Spinal cord (tissue), 10 donors: ENCODE data around the gene CASP10. TPM values are rescaled to one million over a fixed set of nuclear protein-coding genes. Genes with fewer than 3 reads are reported as not detected.
"Not testable (repeated sequence)": the region's sequence is repeated elsewhere in the genome, so short reads cannot be mapped to it uniquely, and the experiment has no call there.

Source experiments
- DNase-seq, 6 donors: peaks; one replicate each; pipeline versions ENCODE4 v3.0.0 to v3.0.0-alpha.2; 2013 to 2015; ENCODE audit warnings: low spot score in 6 of 6, low read depth in 4 of 6
- H3K27ac ChIP-seq: one replicate; pipeline ENCODE4 v1.5.1; 2013; ENCODE audit warnings: low read depth, low read length, control low read depth
- H3K27me3 ChIP-seq: one replicate; pipeline ENCODE4 v1.6.1; 2013; ENCODE audit warnings: low read length; ENCODE audit not compliant: control insufficient read depth, insufficient read depth
- H3K36me3 ChIP-seq: one replicate; pipeline ENCODE4 v1.6.1; 2013; ENCODE audit warnings: low read length; ENCODE audit not compliant: control insufficient read depth, insufficient read depth
- H3K4me1 ChIP-seq: one replicate; pipeline ENCODE4 v1.6.1; 2013; ENCODE audit warnings: low read length; ENCODE audit not compliant: control insufficient read depth, insufficient read depth
- H3K4me3 ChIP-seq: one replicate; pipeline ENCODE4 v1.5.1; 2013; ENCODE audit warnings: low read depth, low read length, control low read depth
- H3K9me3 ChIP-seq: one replicate; pipeline ENCODE4 v1.6.1; 2013; ENCODE audit warnings: low read length; ENCODE audit not compliant: control insufficient read depth, insufficient read depth
- WGBS: methylation state at CpG from one replicate; pipeline ENCODE4 v1.1.5; 2013; ENCODE audit warnings: missing lambda C conversion rate; ENCODE audit not compliant: insufficient coverage; 5-methylcytosine and 5-hydroxymethylcytosine counted together
- polyA plus RNA-seq, 2 donors: library from polyadenylated mRNA; unstranded; fragments of 120-200 nt; gene quantifications; one replicate each; pipeline ENCODE4 v1.2.1, GENCODE V29; 2013; ENCODE audit not compliant: insufficient read length in 2 of 2
- total RNA-seq, 2 donors: library from RNA; depleted of rRNA in 1 of 2; stranded (reverse); fragments of 120-200 nt in 1 of 2; fragments of >200 nt in 1 of 2; gene quantifications; one replicate each; pipeline versions ENCODE4 v1.2.3 to v1.2.4, GENCODE V29; 2013 to 2014
- donor health status: healthy.

Gene CASP10
- total and polyA plus RNA-seq, 4 donors, result 2.8 to 8.7 (median 6.5) TPM

DNA sequence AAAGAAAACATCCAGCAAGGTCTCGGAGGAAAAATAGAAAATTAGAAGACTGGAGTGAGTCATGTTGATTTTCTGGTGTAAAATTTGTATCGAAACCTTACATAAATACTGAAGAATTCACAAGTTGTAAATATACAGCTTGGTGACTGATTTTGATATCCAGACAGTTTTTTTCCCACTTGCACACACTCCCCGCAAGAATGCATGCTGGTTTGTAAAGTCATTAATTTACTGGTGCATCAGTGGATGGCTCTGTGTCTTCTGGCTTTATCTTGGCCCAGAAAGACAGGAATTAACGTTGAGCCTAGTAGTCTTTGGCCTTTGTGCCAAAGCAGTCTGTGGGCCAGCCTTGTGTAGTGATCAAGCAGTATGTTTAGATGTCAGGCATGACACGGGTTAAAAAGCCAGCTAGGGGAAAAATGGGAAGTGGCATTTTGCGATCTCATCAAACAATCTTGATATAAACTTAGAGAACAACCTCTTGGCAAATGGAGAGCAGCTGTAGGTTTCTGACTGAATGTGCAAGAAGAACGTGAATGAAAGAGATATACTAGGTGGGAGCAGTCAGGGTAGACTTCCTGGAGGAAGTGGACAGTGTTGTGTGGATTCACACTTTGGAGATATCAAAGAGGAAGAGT lies 54.7 kb downstream of the CASP10 start:
- WGBS, result 72% methylated on average over 2 of the region's 7 CpGs
- H3K27me3 ChIP-seq, result no peaks in the 10 kb centered on the region
- peaks cover 3% of the 10 kb centered on the region for H3K4me1 ChIP-seq
- H3K36me3 ChIP-seq, result no peaks in the 10 kb centered on the region
- no peaks in the 10 kb centered on the region for H3K9me3 ChIP-seq
- no peak overlapping the region for H3K4me3 ChIP-seq
- no peak overlapping the region for H3K27ac ChIP-seq
- DNase-seq, result no peak

DNA sequence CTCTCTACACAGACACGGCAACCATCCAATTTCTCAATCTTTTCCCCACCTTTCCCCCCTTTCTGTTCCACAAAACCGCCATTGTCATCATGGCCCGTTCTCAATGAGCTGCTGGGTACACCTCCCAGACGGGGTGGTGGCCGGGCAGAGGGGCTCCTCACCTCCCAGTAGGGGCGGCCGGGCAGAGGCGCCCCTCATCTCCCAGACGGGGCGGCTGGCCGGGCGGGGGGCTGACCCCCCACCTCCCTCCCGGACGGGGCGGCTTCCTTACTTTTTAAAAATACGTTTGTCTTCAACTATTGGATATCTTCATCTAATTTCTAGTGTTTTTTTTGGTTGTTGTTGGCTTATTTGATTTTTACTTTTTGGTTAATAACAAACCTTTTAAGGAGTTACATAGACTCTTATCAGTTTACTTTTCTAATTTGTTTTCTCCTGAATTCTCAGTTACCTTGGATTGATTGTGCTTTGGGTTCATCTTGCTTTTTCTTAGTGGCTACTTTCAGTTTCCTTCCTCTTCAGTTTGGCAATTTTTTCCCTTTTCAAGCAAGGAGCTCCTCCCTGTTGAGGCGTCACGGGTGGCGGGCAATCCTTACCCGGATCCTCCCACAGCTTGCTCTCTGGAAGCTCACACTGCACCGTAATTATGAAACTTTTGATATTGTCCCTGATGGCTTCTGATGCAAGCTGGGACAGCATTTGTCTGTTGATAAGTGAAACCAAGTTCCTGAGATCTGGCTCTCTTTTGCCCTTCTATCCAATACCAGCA lies 56.4 kb downstream of the CASP10 start:
- not testable (repeated sequence) for H3K36me3 ChIP-seq, H3K4me3 ChIP-seq, DNase-seq, H3K4me1 ChIP-seq, H3K9me3 ChIP-seq, H3K27ac ChIP-seq, H3K27me3 ChIP-seq
- WGBS, result 98% methylated on average over 8 of the region's 21 CpGs

DNA sequence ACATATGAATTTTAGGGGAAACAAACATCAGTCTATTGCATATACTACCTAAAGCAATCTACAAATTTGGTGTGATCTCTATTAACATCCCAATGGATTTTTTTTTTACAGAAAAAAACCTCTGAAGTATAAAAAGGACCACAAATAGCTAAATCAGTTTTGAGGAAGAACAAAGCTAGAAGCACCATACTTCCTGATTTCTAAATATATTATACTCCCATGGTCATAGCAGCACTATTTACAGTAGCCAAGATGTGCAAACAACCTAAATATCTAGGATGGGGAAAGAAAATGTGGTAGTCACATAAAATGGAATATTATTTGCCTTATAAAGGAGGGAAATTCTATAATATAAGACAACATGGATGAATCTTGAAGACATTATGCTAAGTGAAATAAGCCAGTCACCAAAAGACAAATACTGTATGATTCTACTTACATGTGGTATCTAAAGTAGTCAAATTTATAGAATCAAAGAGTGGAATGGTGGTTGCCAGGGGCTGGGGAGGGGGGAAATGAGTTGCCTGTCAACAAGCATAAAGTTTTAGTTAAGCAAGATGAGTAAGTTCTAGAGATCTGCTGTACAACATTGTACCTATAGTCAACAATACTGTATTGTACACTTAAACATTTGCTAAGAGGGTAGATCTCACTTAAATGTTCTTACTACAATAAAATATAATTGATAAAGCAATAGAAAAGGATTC lies 59.8 kb downstream of the CASP10 start:
- H3K9me3 ChIP-seq, result no peaks in the 10 kb centered on the region
- DNase-seq, result no peak
- H3K4me1 ChIP-seq, result no peaks in the 10 kb centered on the region
- no peaks in the 10 kb centered on the region for H3K36me3 ChIP-seq
- H3K27me3 ChIP-seq, result no peaks in the 10 kb centered on the region
- no peak overlapping the region for H3K4me3 ChIP-seq
- no peak overlapping the region for H3K27ac ChIP-seq

DNA sequence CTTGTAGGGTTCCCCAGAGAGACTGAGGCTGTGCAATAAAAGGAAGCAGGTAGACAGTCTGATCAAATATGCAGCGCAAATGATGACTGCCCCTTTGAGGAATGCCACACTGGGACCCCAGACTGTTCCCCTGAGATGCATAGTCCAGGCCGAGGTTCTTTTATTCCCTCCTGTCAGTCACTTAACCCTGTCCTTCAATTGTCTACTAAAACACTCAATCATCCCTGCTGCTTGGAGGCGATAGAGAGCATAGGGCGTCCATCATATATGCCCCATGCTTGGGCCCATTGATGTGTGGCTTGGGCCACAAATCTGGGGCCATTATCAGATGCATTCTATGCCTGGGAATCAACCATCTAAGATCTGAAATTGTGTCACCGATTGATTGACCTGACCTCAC lies 61.9 kb downstream of the CASP10 start:
- H3K27ac ChIP-seq, result no peak overlapping the region
- H3K27me3 ChIP-seq, result no peaks in the 10 kb centered on the region
- H3K36me3 ChIP-seq, result no peaks in the 10 kb centered on the region
- 91% methylated on average over 4 of the region's 5 CpGs for WGBS
- H3K4me3 ChIP-seq, result no peak overlapping the region
- H3K4me1 ChIP-seq, result no peaks in the 10 kb centered on the region
- H3K9me3 ChIP-seq, result no peaks in the 10 kb centered on the region
- no peak for DNase-seq

DNA sequence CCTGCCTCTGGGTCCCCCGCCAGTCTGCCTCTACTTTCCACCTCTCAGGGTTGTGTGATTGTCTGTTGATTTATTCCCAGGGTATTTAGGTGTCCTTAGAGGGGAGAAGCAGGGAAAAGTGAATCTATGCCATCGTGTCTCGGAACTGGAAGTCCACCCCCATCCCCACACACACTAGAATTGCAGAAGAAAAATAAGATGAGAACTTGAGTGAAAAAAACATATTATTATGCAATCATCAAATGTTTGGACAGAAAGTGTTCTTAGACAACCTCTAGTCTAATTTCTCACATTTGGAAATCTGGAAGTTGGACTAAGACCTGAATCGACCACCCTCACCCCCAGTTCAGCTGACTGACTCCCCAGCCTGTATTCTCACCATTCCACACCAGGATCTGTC lies 63.3 kb downstream of the CASP10 start:
- no peak for DNase-seq
- Histone ChIP-seq H3K36me3 (no peaks in the 10 kb centered on the region), H3K27ac (no peak overlapping the region), H3K4me1 (no peaks in the 10 kb centered on the region), H3K4me3 (no peak overlapping the region), H3K9me3 (no peaks in the 10 kb centered on the region), H3K27me3 (no peaks in the 10 kb centered on the region)
- 90% methylated on average over 1 of the region's 4 CpGs for WGBS

DNA sequence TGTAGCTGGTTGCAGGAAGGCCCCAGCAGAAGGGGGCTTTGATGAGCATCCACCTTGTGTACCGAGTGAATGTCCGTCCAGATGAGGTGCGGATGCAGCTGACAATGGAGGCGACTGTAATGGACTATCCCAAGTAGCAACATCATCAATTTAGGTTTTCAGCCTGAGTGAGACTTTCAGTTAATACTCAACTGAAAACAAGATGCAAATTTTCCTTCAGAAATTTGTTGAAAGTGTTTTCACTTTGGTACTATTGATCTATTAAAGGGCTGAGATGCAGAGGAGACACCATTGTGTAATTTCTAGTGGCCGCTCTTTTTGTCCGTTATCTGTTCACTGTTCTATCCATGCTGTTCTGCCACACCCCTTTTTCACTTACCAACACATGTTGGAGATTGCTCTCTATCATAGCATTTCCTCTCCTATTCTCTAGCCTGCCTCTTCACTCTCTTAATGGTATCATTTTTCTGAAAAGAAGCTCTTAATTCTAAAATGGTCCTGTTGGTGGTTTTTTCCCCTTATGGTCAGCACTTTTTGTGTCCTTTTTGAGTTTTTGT lies 65.4 kb downstream of the CASP10 start:
- Histone ChIP-seq H3K4me3 (no peak overlapping the region), H3K27ac (no peak overlapping the region), H3K27me3 (no peaks in the 10 kb centered on the region), H3K4me1 (no peaks in the 10 kb centered on the region), H3K9me3 (no peaks in the 10 kb centered on the region), H3K36me3 (no peaks in the 10 kb centered on the region)
- DNase-seq, result no peak
- WGBS, result 97% methylated on average over 6 of the region's 6 CpGs

DNA sequence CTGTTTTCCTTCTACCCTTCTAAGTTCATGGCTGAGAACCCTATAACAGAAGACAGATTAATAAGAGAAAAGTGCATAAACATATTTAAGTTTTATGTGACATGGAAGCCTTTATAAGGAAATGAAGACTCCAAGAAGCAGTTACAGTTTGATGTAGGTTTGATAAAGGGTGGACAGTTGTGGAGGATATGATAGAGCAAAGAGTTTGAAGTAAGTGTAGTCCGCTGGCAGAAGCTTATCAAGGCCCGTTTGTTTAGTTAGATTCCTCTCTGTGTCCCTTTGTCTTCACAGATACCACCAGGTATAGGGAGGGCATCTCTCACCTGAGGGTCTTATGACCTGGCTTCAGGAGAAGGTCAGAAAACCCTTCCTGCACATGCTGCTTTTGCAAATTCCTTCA lies 66.9 kb downstream of the CASP10 start:
- Histone ChIP-seq H3K4me1 (no peaks in the 10 kb centered on the region), H3K27me3 (no peaks in the 10 kb centered on the region), H3K27ac (no peak overlapping the region), H3K4me3 (no peak overlapping the region), H3K36me3 (no peaks in the 10 kb centered on the region), H3K9me3 (no peaks in the 10 kb centered on the region)
- no CpG with 5 or more reads among the region's 2 CpGs for WGBS
- no peak for DNase-seq

DNA sequence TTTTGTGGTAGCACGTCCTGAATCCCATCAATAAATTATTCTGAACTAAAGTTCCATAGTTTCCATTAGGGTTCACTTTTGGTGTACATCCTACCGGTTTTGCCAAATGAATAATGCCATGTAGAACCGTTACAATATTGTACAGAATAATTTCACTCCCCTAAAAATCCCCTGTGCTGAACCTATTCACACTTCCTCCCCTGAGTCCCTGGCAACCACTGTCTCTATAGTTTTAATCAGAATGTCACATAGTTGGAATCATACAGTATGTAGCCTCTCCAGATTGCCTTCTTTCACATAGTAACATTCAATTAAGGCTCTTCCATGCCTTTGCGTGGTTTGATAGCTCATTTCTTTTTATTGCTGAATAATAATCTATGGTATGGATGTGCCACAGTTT lies 67.8 kb downstream of the CASP10 start:
- no peaks in the 10 kb centered on the region for H3K27me3 ChIP-seq
- no peaks in the 10 kb centered on the region for H3K9me3 ChIP-seq
- no peak for DNase-seq
- no peak overlapping the region for H3K27ac ChIP-seq
- H3K4me3 ChIP-seq, result no peak overlapping the region
- H3K36me3 ChIP-seq, result no peaks in the 10 kb centered on the region
- WGBS, result no CpG with 5 or more reads among the region's 4 CpGs
- no peaks in the 10 kb centered on the region for H3K4me1 ChIP-seq

DNA sequence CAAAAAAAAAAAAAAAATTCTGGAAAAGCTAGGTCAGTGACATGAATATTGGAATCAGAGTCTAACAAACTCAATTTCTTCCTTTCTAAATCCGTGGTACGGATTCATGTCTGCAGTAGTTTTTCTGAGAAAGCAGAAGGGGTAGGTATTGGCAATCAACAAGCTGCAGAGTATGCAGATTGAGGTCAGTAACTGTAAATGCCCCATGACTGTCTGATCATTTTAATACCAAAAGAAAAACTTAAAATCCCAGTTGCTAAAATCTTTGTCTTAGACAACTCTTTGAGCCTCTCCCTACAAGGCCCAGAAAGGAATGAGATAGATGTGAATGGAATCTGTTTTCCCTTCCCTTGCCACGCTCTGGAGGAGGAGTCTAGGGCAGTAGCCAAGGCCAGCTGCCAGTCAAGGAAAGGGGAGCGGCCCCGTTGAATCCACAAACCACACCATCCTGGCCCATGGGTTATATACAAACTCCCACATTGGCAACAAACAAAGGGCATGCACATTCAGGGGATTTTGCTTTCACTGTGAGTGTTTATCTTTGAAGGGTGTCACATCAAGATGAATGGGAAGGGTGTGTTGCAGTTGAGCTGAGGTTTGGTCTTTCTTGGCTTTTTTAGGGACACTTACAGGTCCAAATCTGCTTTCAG lies 71.3 kb downstream of the CASP10 start:
- no peak for DNase-seq
- H3K36me3 ChIP-seq, result no peaks in the 10 kb centered on the region
- H3K27me3 ChIP-seq, result no peaks in the 10 kb centered on the region
- H3K9me3 ChIP-seq, result no peaks in the 10 kb centered on the region
- no peak overlapping the region for H3K4me3 ChIP-seq
- H3K4me1 ChIP-seq, result peaks cover 7% of the 10 kb centered on the region
- no CpG with 5 or more reads among the region's 5 CpGs for WGBS
- no peak overlapping the region for H3K27ac ChIP-seq
